Measurements from ENCODE around the gene ADPGK. TPM values are rescaled to one million over a fixed set of nuclear protein-coding genes. Genes with fewer than 3 reads are reported as not detected.

ADPGK gene
- total and polyA plus RNA-seq, 2 donors (not counting 1 experiment from before 2014, with no cell fraction given) = 128 to 174 TPM

- H3K79me2 ChIP-seq (ENCODE audit: control insufficient read depth, insufficient read depth, low read length) = peaks cover 95% of the 10 kb centered on the region
- H4K20me1 ChIP-seq (ENCODE audit: control insufficient read depth, insufficient read depth, low read length, poor library complexity, severe bottlenecking) = peaks cover 76% of the 10 kb centered on the region
- peaks cover 73% of the 10 kb centered on the region for H3K4me1 Mint-ChIP-seq
Observed at GRCh38 chr15:72778796-72779195, 4.8 kb downstream of the ADPGK start.

More at GRCh38 chr15:72778796-72779195, 4.8 kb downstream of the ADPGK start:
- peaks cover 48 to 59% of the 10 kb centered on the region in 2 donors for H3K4me1 ChIP-seq (ENCODE audit: control insufficient read depth in 2 of 2, insufficient read depth in 2 of 2, low read length in 2 of 2)
- H3K4me2 ChIP-seq (replicated peaks; ENCODE audit: low read depth, low read length, poor library complexity, severe bottlenecking) = no peak overlapping the region
- no peak overlapping the region for H3K9ac ChIP-seq (ENCODE audit: low read length)
- no peak for ATAC-seq (ENCODE audit: low read depth)
- 100% methylated on average over 4 of the region's 6 CpGs for WGBS (ENCODE audit: insufficient coverage)
- Mint-ChIP-seq H3K4me3 (no peak overlapping the region), H3K27me3 (no peaks in the 10 kb centered on the region), H3K9me3 (ENCODE audit: insufficient read depth) (no peaks in the 10 kb centered on the region), H3K27ac (no peak overlapping the region)
- intact Hi-C loops (cut with micrococcal nuclease) = no loop called here
- peaks cover 6 to 42% of the 10 kb centered on the region in 2 experiments for H3K36me3 ChIP-seq (replicated peaks in 1 of 2; ENCODE audit: control extremely low read depth in 1 of 2, control insufficient read depth in 1 of 2, extremely low read depth in 1 of 2, insufficient read depth in 2 of 2, low read length in 1 of 2)
- DNase-seq = no peak
- no peak overlapping the region for H3K27ac ChIP-seq (ENCODE audit: low read length in 2 of 2)
- no peak overlapping the region for H3K4me3 ChIP-seq (ENCODE audit: control extremely low read depth in 1 of 5, extremely low read depth in 1 of 5, insufficient read depth in 1 of 5, low read depth in 2 of 5, low read length in 4 of 5)
- no peaks in the 10 kb centered on the region for H3K27me3 ChIP-seq (replicated peaks in 1 of 4; ENCODE audit: control extremely low read depth in 1 of 4, control insufficient read depth in 3 of 4, insufficient read depth in 4 of 4, low read length in 3 of 4)
- no peak overlapping the region for H2AFZ ChIP-seq (ENCODE audit: insufficient read depth, low read depth, low read length, poor library complexity, severe bottlenecking)
- TF ChIP-seq CTCF (IDR thresholded peaks at IDR 0.05) (no peak), EZH2 (IDR thresholded peaks at IDR 0.05; ENCODE audit: borderline replicate concordance, insufficient read depth, low read depth, low read length, poor library complexity, severe bottlenecking) (no peak)
- ChIA-PET POLR2A (no interaction called here), CTCF (interaction anchor here (1.1 to 1.2 kb wide), 2 partner anchors 9 to 57 kb away, joined by 3 read pairs; no protein-coding TSS in a partner anchor)
- H3K9me3 ChIP-seq (ENCODE audit: control extremely low read depth in 1 of 3, control insufficient read depth in 2 of 3, insufficient read depth in 1 of 3, low read length in 2 of 3) = no peaks in the 10 kb centered on the region
